GM10266 (cell line): ENCODE measurements around the gene RINL.
A peak's percentile ranks its signal among the peaks of the same experiment; 100 is the strongest.

Experiments
- DNase-seq: peaks from one replicate; pipeline ENCODE4 v3.0.0; 2012; ENCODE audit errors: extremely low spot score
- CTCF ChIP-seq: IDR thresholded peaks from 2 replicates; pipeline ENCODE4 v1.5.1; 2012; ENCODE audit warnings: mild to moderate bottlenecking, low read depth; ENCODE audit not compliant: control insufficient read depth, insufficient read depth; ENCODE audit errors: missing control alignments

Gene RINL

GRCh38 chr19:38912600-38913514, 34.8 kb upstream of the RINL start:
- TF ChIP-seq CTCF: no peak
- peak; percentile 57 for DNase-seq

GRCh38 chr19:38911388-38912001, 33.4 kb upstream of the RINL start:
- TF ChIP-seq CTCF: no peak
- no peak for DNase-seq

GRCh38 chr19:38910488-38910887, 32.4 kb upstream of the RINL start:
- DNase-seq: no peak
- TF ChIP-seq CTCF: no peak

- no peak for TF ChIP-seq CTCF
- no peak for DNase-seq
Observed at GRCh38 chr19:38908911-38909310, 30.8 kb upstream of the RINL start.

GRCh38 chr19:38907670-38908069, 29.6 kb upstream of the RINL start:
- no peak for TF ChIP-seq CTCF
- DNase-seq: no peak

GRCh38 chr19:38907227-38907626, 29.2 kb upstream of the RINL start:
- no peak for TF ChIP-seq CTCF
- no peak for DNase-seq

- TF ChIP-seq CTCF: no peak
- DNase-seq: no peak
Observed at GRCh38 chr19:38905620-38906019, 27.5 kb upstream of the RINL start.
